Measurements from ENCODE around the gene CIRBP.
A peak's percentile ranks its signal among the peaks of the same experiment; 100 is the strongest.

CIRBP gene

GRCh38 chr19:1247748-1248138 lies 21.4 kb upstream of the CIRBP start:
- no peak for TF ChIP-seq CTCF (IDR thresholded peaks at IDR 0.05; ENCODE audit: insufficient read depth, missing control alignments)
- FAIRE-seq (no peak), DNase-seq (ENCODE audit: insufficient read length, low spot score) (no peak)

- TF ChIP-seq CTCF (IDR thresholded peaks at IDR 0.05; ENCODE audit: insufficient read depth, missing control alignments), result no peak
- DNase-seq (ENCODE audit: insufficient read length, low spot score) (peak; percentile 61), FAIRE-seq (no peak)
Observed at GRCh38 chr19:1248139-1248785, 20.9 kb upstream of the CIRBP start, which contains the start of gene MIDN. Gene MIDN (plus strand): TSS chr19:1248583. CDS start chr19:1250297, 1,714 bp downstream.

GRCh38 chr19:1248786-1249297 lies 20.3 kb upstream of the CIRBP start:
- DNase-seq (ENCODE audit: insufficient read length, low spot score) (no peak), FAIRE-seq (no peak)
- TF ChIP-seq CTCF (IDR thresholded peaks at IDR 0.05; ENCODE audit: insufficient read depth, missing control alignments), result peak; percentile 52

GRCh38 chr19:1249298-1249989 lies 19.7 kb upstream of the CIRBP start:
- DNase-seq (ENCODE audit: insufficient read length, low spot score) (peak; percentile 72), FAIRE-seq (no peak)
- no peak for TF ChIP-seq CTCF (IDR thresholded peaks at IDR 0.05; ENCODE audit: insufficient read depth, missing control alignments)

GRCh38 chr19:1249990-1250436 lies 19.1 kb upstream of the CIRBP start:
- DNase-seq (ENCODE audit: insufficient read length, low spot score) (no peak), FAIRE-seq (no peak)
- no peak for TF ChIP-seq CTCF (IDR thresholded peaks at IDR 0.05; ENCODE audit: insufficient read depth, missing control alignments)

- DNase-seq (ENCODE audit: insufficient read length, low spot score) (no peak), FAIRE-seq (no peak)
- TF ChIP-seq CTCF (IDR thresholded peaks at IDR 0.05; ENCODE audit: insufficient read depth, missing control alignments), result no peak
Observed at GRCh38 chr19:1250437-1251260, 18.5 kb upstream of the CIRBP start.
